ENCODE measurements around the gene LRRC32. TPM values are rescaled to one million over a fixed set of nuclear protein-coding genes. Genes with fewer than 3 reads are reported as not detected.

LRRC32 gene
- total and polyA plus RNA-seq, 12 donors = 20.9 to 389 (median 92.6) TPM

GRCh38 chr11:76692956-76693355 lies 22.4 kb upstream of the LRRC32 start:
- intact Hi-C loops (cut with DNase I) = no loop called here
- H3K27me3 ChIP-seq = no peaks in the 10 kb centered on the region
- no peaks in the 10 kb centered on the region for H3K9me3 ChIP-seq (replicated peaks in 1 of 3)
- no peaks in the 10 kb centered on the region for H3K4me1 ChIP-seq (replicated peaks in 1 of 2)
- 90 to 100% (median 91%) methylated on average over 2 to 7 of the region's 7 CpGs for WGBS, 4 donors
- no peak overlapping the region for H3K27ac ChIP-seq
- no peak overlapping the region for H3K4me3 ChIP-seq
- DNase-seq = no peak
- TF ChIP-seq CTCF (IDR thresholded peaks at IDR 0.05) (no peak), POLR2A (IDR thresholded peaks at IDR 0.05) (no peak)
- H3K36me3 ChIP-seq (replicated peaks in 1 of 2) = no peaks in the 10 kb centered on the region

GRCh38 chr11:76691655-76692054 lies 21.1 kb upstream of the LRRC32 start:
- Histone ChIP-seq H3K9me3 (replicated peaks in 1 of 3) (no peaks in the 10 kb centered on the region), H3K4me3 (no peak overlapping the region), H3K36me3 (replicated peaks in 1 of 2) (no peaks in the 10 kb centered on the region), H3K27me3 (no peaks in the 10 kb centered on the region), H3K27ac (no peak overlapping the region), H3K4me1 (replicated peaks in 1 of 2) (peaks cover 0 to 2% of the 10 kb centered on the region in 2 donors)
- 60 to 89% (median 75%) methylated on average over 1 of the region's 1 CpG for whole genome bisulfite sequencing, 4 donors
- no peak for TF ChIP-seq POLR2A (IDR thresholded peaks at IDR 0.05)
- no peak for DNase-seq
- intact Hi-C loops (cut with DNase I) = no loop called here

- no peaks in the 10 kb centered on the region for H3K36me3 ChIP-seq (replicated peaks in 1 of 2)
- H3K27ac ChIP-seq = no peak overlapping the region
- no peak overlapping the region for H3K4me3 ChIP-seq
- TF ChIP-seq CTCF (IDR thresholded peaks at IDR 0.05) (no peak), POLR2A (IDR thresholded peaks at IDR 0.05) (no peak)
- intact Hi-C loops (cut with DNase I) = no loop called here
- WGBS, 4 donors = 63 to 82% (median 81%) methylated on average over 3 of the region's 3 CpGs
- peak in 1 of 7 donors; percentile 52 for DNase-seq
- H3K4me1 ChIP-seq (replicated peaks in 1 of 2) = peaks cover 0 to 8% of the 10 kb centered on the region in 2 donors
- H3K27me3 ChIP-seq = no peaks in the 10 kb centered on the region
- H3K9me3 ChIP-seq (replicated peaks in 1 of 3) = no peaks in the 10 kb centered on the region
Observed at GRCh38 chr11:76690736-76691135, 20.2 kb upstream of the LRRC32 start.

GRCh38 chr11:76689313-76690260 lies 19.0 kb upstream of the LRRC32 start:
- no peaks in the 10 kb centered on the region for H3K27me3 ChIP-seq
- peaks cover 0 to 8% of the 10 kb centered on the region in 2 donors for H3K4me1 ChIP-seq (replicated peaks in 1 of 2)
- H3K4me3 ChIP-seq = no peak overlapping the region
- no peaks in the 10 kb centered on the region for H3K36me3 ChIP-seq (replicated peaks in 1 of 2)
- no peak for DNase-seq
- H3K27ac ChIP-seq = no peak overlapping the region
- TF ChIP-seq CTCF (IDR thresholded peaks at IDR 0.05) = no peak
- TF ChIP-seq POLR2A (IDR thresholded peaks at IDR 0.05) = no peak
- 74 to 83% (median 76%) methylated on average over 23 to 26 of the region's 26 CpGs for WGBS, 4 donors
- no peaks in the 10 kb centered on the region for H3K9me3 ChIP-seq (replicated peaks in 1 of 3)
- intact Hi-C loops (cut with DNase I) = loop anchor here (10.0 kb wide), 2 partner anchors 95 to 135 kb away; no protein-coding TSS in a partner anchor

Data from adrenal gland (tissue), 12 donors.